Immature natural killer cell (primary cell): ENCODE data around the gene ATE1. TPM values are rescaled to one million over a fixed set of nuclear protein-coding genes. Genes with fewer than 3 reads are reported as not detected.
A peak's percentile ranks its signal among the peaks of the same experiment; 100 is the strongest.

Source experiments
- DNase-seq, 3 donors: peaks; one replicate each; pipeline ENCODE4 v3.0.0; 2022; ENCODE audit warnings: mixed read lengths in 1 of 3
- H3K27ac Mint-ChIP-seq, 6 donors: one replicate each; pipeline ENCODE4 v1.8.0; 2020; ENCODE audit warnings: mixed read lengths in 6 of 6, mild to moderate bottlenecking in 5 of 6, inconsistent platforms in 4 of 6, moderate library complexity in 3 of 6
- H3K27me3 Mint-ChIP-seq, 3 donors: one replicate each; pipeline ENCODE4 v1.8.0; 2020 to 2021; ENCODE audit warnings: low read depth in 3 of 3, mild to moderate bottlenecking in 3 of 3, mixed read lengths in 3 of 3, moderate library complexity in 3 of 3, inconsistent platforms in 1 of 3
- H3K36me3 Mint-ChIP-seq, 3 donors: one replicate each; pipeline ENCODE4 v1.8.0; 2020; ENCODE audit warnings: mixed read lengths in 3 of 3, inconsistent platforms in 2 of 3, mild to moderate bottlenecking in 2 of 3
- H3K4me1 Mint-ChIP-seq, 2 donors: one replicate each; pipeline ENCODE4 v1.8.0; 2020; ENCODE audit warnings: inconsistent platforms in 2 of 2, mild to moderate bottlenecking in 2 of 2, mixed read lengths in 2 of 2, moderate library complexity in 1 of 2
- H3K4me3 Mint-ChIP-seq, 5 donors: one replicate each; pipeline ENCODE4 v1.8.0; 2020; ENCODE audit warnings: mild to moderate bottlenecking in 5 of 5, mixed read lengths in 5 of 5, inconsistent platforms in 3 of 5, moderate library complexity in 3 of 5
- H3K9me3 Mint-ChIP-seq, 6 donors: one replicate each; pipeline ENCODE4 v1.8.0; 2020; ENCODE audit warnings: mild to moderate bottlenecking in 6 of 6, mixed read lengths in 6 of 6, inconsistent platforms in 4 of 6, moderate library complexity in 3 of 6
- polyA plus RNA-seq, 3 donors: library from polyadenylated mRNA; unstranded; fragments of 300-500 nt; fragmentation: Illumina TruSeq; gene quantifications; one replicate each; pipeline ENCODE4 v1.2.3, GENCODE V29; 2021

Gene ATE1
- polyA plus RNA-seq, 3 donors from 2014 or later, result 16.9 to 34.5 (median 32.9) TPM

DNA sequence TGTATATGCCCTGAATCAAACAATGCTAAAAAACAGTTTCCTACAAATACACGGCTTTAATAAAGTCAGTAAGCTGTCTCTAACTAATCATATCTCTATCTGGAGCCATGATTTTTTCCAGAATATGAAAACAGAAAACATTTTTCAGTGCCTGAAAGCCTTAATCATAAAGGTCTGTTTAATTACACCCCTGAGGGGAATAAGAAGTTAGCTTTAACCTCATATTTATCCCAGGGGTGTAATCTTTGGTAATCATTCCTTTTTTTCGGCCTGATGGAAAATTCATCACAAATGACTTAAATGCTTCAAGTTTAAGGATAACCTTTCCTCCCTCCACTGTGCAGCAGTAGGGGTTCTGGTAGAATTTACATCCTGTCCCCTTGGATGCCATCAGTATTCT, 124.2 kb downstream of the ATE1 start:
- Mint-ChIP-seq H3K27me3 (no peaks in the 10 kb centered on the region), H3K36me3 (peaks cover 8 to 22% (median 18%) of the 10 kb centered on the region in 3 donors), H3K4me1 (peaks cover 3 to 7% of the 10 kb centered on the region in 2 donors), H3K9me3 (no peaks in the 10 kb centered on the region), H3K27ac (peak overlapping the region in 1 of 6 donors; percentile 41), H3K4me3 (no peak overlapping the region)
- no peak for DNase-seq

DNA sequence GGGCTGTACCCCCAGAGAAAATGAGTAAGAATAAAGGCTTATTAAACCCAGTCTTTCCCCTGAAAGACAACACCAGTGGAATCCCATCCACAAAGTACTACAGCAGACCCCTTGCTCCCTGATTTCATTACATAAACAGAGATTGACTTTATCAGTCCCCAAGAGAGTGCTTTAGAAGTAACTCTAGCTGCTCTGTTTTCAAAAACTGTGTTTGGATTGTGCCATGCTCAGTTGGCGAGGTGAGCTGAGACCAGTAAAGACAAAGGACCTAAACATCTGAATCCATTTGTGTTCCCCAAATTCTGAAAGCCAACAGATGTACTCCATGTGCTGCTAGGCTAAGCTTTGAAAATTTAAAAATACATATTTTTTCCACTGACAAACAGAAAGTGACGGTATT, 127.0 kb downstream of the ATE1 start:
- Mint-ChIP-seq H3K4me3 (no peak overlapping the region), H3K9me3 (no peaks in the 10 kb centered on the region), H3K36me3 (peaks cover 8 to 13% (median 11%) of the 10 kb centered on the region in 3 donors), H3K4me1 (peaks cover 17 to 24% of the 10 kb centered on the region in 2 donors), H3K27me3 (peaks cover 0 to 2% (median 0%) of the 10 kb centered on the region in 3 donors), H3K27ac (no peak overlapping the region)
- DNase-seq, result no peak

DNA sequence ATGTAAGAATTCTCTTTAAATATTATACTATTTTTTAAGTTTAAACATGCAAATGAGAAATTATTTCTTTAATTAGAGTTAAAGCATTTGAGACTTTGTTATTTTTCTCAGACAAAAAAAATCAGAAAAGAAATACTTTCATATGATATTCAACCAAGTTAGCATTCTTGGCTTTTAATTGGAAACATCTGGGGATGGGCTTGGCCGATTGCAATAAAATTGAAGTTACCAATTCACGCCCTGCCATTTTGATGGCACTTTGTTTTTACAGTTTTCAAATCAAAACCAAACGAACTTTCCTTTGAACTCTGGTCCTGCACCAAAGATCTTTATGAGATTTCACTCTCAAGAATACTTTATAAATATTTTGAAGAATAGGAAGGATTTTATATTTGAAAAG, 127.7 kb downstream of the ATE1 start:
- Mint-ChIP-seq H3K27ac (no peak overlapping the region), H3K36me3 (peaks cover 8 to 17% (median 11%) of the 10 kb centered on the region in 3 donors), H3K4me1 (peaks cover 17 to 24% of the 10 kb centered on the region in 2 donors), H3K9me3 (no peaks in the 10 kb centered on the region), H3K27me3 (peaks cover 0 to 2% (median 0%) of the 10 kb centered on the region in 3 donors), H3K4me3 (no peak overlapping the region)
- no peak for DNase-seq

GRCh38 chr10:121797490-121797889, 130.3 kb downstream of the ATE1 start:
- peak; percentile 14 to 21 (median 17) for DNase-seq
- Mint-ChIP-seq H3K27me3 (peaks cover 0 to 2% (median 0%) of the 10 kb centered on the region in 3 donors), H3K4me3 (peak overlapping the region in 1 of 5 donors; percentile 41), H3K4me1 (peaks cover 17 to 24% of the 10 kb centered on the region in 2 donors), H3K27ac (peak overlapping the region in 2 of 6 donors; percentile 11 to 36), H3K36me3 (peaks cover 4 to 14% (median 8%) of the 10 kb centered on the region in 3 donors), H3K9me3 (no peaks in the 10 kb centered on the region)

DNA sequence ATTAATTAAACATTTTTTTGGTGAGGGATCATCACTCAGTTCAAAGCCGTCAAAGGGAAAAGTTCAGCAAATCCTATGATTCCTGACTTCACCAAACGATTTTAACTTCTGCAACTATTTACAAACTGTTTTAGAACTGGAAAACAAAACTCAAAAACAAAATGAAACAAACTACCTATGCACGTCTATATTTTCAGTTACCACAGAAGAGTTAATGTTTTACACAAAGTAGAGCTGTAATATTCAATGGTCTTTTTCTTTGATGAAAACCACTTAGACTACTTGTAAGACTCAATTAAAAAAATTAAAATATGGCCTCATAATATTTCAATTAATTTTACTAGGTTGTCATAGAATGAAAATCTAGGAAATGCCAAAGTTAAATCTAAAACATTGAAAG, 131.5 kb downstream of the ATE1 start:
- no peaks in the 10 kb centered on the region for H3K9me3 Mint-ChIP-seq

GRCh38 chr10:121792198-121792597, 135.6 kb downstream of the ATE1 start:
- Mint-ChIP-seq H3K4me1 (peaks cover 3 to 5% of the 10 kb centered on the region in 2 donors), H3K4me3 (no peak overlapping the region)

More for the DNA sequence above, 131.5 kb downstream of the ATE1 start:
- Mint-ChIP-seq H3K4me1 (peaks cover 17 to 24% of the 10 kb centered on the region in 2 donors), H3K4me3 (no peak overlapping the region), H3K36me3 (peaks cover 8 to 17% (median 10%) of the 10 kb centered on the region in 3 donors), H3K27me3 (peaks cover 0 to 2% (median 0%) of the 10 kb centered on the region in 3 donors), H3K27ac (no peak overlapping the region)
- DNase-seq, result no peak

GRCh38 chr10:121791761-121792160, 136.1 kb downstream of the ATE1 start:
- Mint-ChIP-seq H3K4me1 (peaks cover 0 to under 1% of the 10 kb centered on the region in 2 donors), H3K4me3 (no peak overlapping the region), H3K36me3 (peaks cover 11 to 28% (median 20%) of the 10 kb centered on the region in 3 donors), H3K9me3 (no peaks in the 10 kb centered on the region), H3K27me3 (no peaks in the 10 kb centered on the region), H3K27ac (no peak overlapping the region)
- DNase-seq, result no peak

More at GRCh38 chr10:121792198-121792597, 135.6 kb downstream of the ATE1 start:
- no peak for DNase-seq
- H3K9me3 Mint-ChIP-seq, result no peaks in the 10 kb centered on the region
- H3K27me3 Mint-ChIP-seq, result no peaks in the 10 kb centered on the region
- H3K27ac Mint-ChIP-seq, result no peak overlapping the region
- H3K36me3 Mint-ChIP-seq, result peaks cover 11 to 28% (median 20%) of the 10 kb centered on the region in 3 donors

GRCh38 chr10:121788717-121789116, 139.1 kb downstream of the ATE1 start:
- peaks cover 11 to 32% (median 20%) of the 10 kb centered on the region in 3 donors for H3K36me3 Mint-ChIP-seq
- DNase-seq, result no peak
- no peaks in the 10 kb centered on the region for H3K9me3 Mint-ChIP-seq
- no peak overlapping the region for H3K27ac Mint-ChIP-seq
- H3K4me1 Mint-ChIP-seq, result no peaks in the 10 kb centered on the region
- H3K4me3 Mint-ChIP-seq, result no peak overlapping the region
- H3K27me3 Mint-ChIP-seq, result no peaks in the 10 kb centered on the region

- peaks cover 11 to 32% (median 20%) of the 10 kb centered on the region in 3 donors for H3K36me3 Mint-ChIP-seq
- no peak overlapping the region for H3K4me3 Mint-ChIP-seq
- H3K27ac Mint-ChIP-seq, result peak overlapping the region in 1 of 6 donors; percentile 25
- H3K27me3 Mint-ChIP-seq, result no peaks in the 10 kb centered on the region
- no peak for DNase-seq
- H3K4me1 Mint-ChIP-seq, result no peaks in the 10 kb centered on the region
- H3K9me3 Mint-ChIP-seq, result no peaks in the 10 kb centered on the region
These were observed 139.7 kb downstream of the ATE1 start for GRCh38 chr10:121788115-121788514.

DNA sequence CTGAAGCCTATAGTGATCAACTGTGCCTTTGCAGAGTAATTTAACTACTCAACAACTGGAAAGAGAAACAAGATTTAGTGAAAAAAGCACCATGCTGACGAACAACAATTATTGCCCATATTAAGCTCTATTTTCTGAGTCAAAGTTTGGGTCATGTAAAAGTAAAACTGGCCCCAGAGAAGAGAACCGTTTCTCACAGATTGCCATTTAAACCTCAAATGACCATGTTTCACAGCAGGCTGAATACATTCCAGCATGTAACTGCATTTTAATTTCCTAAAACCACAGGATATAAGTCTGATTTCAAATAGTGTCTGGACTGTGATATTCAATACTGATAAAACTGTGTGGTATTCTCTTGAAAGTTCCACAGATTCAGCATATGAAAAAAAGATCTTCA, 140.7 kb downstream of the ATE1 start:
- Mint-ChIP-seq H3K36me3 (peaks cover 14 to 37% (median 20%) of the 10 kb centered on the region in 3 donors), H3K4me1 (no peaks in the 10 kb centered on the region), H3K9me3 (no peaks in the 10 kb centered on the region), H3K27me3 (no peaks in the 10 kb centered on the region), H3K27ac (no peak overlapping the region), H3K4me3 (no peak overlapping the region)
- DNase-seq, result no peak

- Mint-ChIP-seq H3K27me3 (no peaks in the 10 kb centered on the region), H3K27ac (no peak overlapping the region), H3K4me3 (no peak overlapping the region), H3K9me3 (no peaks in the 10 kb centered on the region), H3K36me3 (peaks cover 7 to 27% (median 9%) of the 10 kb centered on the region in 3 donors), H3K4me1 (no peaks in the 10 kb centered on the region)
- no peak for DNase-seq
These were observed 144.0 kb downstream of the ATE1 start for GRCh38 chr10:121783782-121784372.

DNA sequence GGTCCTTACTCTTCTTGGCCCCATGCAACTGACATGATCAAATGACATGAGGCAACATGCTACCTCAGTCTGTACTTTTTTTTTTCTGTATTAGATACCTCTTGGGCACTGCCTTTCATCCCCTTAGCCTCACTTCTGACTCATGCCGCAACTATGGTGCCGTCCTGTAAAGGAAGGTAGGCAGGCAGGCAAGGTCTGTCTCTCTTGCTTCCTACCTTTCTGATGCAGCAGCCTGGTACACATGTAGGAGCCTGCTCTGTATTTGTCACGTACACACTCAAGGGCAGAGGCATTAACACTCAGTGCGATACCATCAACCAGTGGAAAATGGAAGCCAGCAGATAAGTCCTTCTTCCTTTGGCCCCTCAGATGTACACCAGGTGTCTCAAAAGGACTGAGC, 146.7 kb downstream of the ATE1 start:
- no peak for DNase-seq
- H3K36me3 Mint-ChIP-seq, result peaks cover 4 to 15% (median 9%) of the 10 kb centered on the region in 3 donors
- no peaks in the 10 kb centered on the region for H3K27me3 Mint-ChIP-seq
- H3K27ac Mint-ChIP-seq, result no peak overlapping the region
- no peak overlapping the region for H3K4me3 Mint-ChIP-seq
- no peaks in the 10 kb centered on the region for H3K9me3 Mint-ChIP-seq
- H3K4me1 Mint-ChIP-seq, result no peaks in the 10 kb centered on the region

DNA sequence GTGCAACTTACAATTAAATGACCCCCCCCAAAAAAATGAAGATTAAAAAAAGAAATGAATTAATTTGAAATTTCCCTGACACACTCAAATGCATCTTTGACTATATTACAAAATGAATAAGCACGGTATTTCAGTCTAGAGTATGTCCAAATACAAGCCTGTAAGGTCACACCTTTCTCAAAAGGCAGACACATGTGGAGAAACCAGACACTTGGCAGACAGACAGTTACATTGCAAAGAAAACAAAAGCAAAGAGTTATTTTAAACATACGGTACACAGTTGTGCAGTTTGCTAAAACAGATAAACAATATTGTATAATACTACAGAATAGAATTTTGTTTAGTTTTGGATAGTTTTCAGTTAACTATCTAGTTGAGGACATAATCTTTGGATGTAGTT, 153.0 kb downstream of the ATE1 start:
- DNase-seq, result no peak
- Mint-ChIP-seq H3K27me3 (peaks cover 0 to 2% (median 1%) of the 10 kb centered on the region in 3 donors), H3K4me1 (peaks cover 0 to 5% of the 10 kb centered on the region in 2 donors), H3K9me3 (no peaks in the 10 kb centered on the region), H3K36me3 (peaks cover 0 to 4% (median 3%) of the 10 kb centered on the region in 3 donors), H3K4me3 (no peak overlapping the region), H3K27ac (no peak overlapping the region)

- Mint-ChIP-seq H3K4me1 (peaks cover 0 to 5% of the 10 kb centered on the region in 2 donors), H3K27ac (no peak overlapping the region), H3K27me3 (peaks cover 0 to 2% (median 1%) of the 10 kb centered on the region in 3 donors), H3K9me3 (no peaks in the 10 kb centered on the region), H3K36me3 (peaks cover 0 to 4% (median 3%) of the 10 kb centered on the region in 3 donors), H3K4me3 (no peak overlapping the region)
- DNase-seq, result no peak
These were observed 153.4 kb downstream of the ATE1 start for GRCh38 chr10:121774404-121774803.
